ENCODE data around the gene GADD45B. TPM values are rescaled to one million over a fixed set of nuclear protein-coding genes. Genes with fewer than 3 reads are reported as not detected.
"Not testable (repeated sequence)": the region's sequence is repeated elsewhere in the genome, so short reads cannot be mapped to it uniquely, and the experiment has no call there.

GADD45B gene
- total RNA-seq, 1 donor: 110 TPM

DNA sequence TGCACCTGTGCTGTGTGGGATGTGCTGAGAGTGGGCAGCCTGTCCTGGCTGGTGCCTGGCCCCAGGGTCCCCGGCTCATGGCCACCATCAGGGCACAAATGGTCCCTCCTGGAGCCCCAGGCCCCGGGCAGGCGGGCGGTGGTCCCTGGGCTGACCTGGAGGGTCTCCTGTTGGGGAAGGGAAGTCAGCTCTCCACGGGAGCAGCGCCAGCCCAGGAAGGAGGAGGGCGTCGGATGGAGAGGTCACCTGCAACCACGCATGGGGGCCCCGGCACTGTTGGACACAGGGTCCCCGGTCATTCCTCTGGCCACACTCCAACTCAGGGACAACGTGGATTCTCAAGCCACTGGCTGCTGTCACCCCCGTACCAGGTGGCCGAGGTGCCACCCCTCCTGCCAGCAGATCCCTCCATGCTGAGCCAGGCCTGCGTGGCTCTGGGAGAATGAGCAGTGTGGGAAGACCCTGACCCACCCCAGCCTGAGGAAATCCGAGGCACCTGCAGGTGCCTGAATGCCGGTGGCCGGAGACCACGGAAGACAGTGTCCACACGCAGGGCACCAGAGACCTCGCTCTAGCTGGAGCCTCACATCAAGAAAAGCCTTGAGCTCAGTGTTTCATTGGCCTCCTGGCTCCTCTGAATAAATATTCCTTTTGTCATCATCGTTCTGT, 32.7 kb upstream of the GADD45B start:
- DNase-seq (ENCODE audit: low read depth in 2 of 3, low spot score in 2 of 3): no peak

DNA sequence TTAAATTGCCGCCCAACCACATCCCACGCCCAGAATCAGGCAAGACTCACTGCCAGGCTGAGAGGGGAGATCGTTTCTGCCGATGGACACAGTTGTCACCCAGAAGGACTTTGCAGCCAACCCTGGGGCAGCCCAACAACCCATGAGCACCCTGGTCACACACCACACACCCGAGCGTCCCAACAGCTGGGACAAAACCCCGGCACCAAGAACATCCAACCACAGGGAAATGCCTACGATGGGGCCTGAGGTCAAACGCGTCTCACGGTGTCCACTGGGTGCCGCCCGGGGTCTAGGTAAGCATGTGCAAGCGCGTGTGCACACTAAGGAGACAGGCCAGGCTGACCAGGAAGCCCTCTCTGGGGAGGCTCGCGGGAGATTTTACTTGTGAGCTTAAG, 32.1 kb upstream of the GADD45B start:
- no peak for DNase-seq (ENCODE audit: low read depth in 2 of 3, low spot score in 2 of 3)

DNA sequence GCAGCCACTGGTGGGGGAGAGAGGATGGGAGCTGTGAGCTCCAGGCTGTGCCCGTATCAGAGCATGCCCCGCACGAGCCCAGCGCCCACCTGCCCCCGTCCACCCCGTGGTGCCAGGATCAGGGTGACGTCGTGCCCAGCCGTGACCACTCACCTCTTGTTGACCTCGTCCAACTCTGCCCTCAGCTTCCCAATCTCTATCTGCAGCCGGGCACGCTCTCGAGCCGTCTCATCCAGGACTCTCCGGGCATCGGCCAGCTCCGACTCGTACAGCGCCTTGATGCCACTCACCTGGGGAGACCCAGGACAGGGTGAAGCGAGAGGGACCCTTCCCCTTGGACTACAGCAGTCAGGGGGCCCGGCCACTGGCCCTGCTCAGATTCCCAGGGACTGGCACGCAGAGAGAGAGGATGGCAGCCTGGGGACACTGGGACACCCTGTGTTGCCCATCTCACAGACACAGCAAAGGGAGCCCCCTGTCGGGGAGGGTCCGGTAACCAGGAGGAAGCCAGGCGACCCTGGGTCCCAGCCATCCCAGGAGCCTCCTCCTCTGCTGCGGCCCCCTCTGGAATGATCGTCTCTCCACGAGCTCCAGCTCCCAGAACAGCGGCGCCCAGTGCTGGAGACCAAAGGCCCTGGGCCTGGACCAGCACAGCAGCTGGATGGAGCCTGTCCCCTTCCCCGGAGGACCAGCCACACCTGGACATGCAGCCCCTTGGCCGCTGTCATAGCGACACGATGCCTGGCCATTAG, 31.5 kb upstream of the GADD45B start:
- DNase-seq (ENCODE audit: low read depth in 2 of 3, low spot score in 2 of 3): no peak

DNA sequence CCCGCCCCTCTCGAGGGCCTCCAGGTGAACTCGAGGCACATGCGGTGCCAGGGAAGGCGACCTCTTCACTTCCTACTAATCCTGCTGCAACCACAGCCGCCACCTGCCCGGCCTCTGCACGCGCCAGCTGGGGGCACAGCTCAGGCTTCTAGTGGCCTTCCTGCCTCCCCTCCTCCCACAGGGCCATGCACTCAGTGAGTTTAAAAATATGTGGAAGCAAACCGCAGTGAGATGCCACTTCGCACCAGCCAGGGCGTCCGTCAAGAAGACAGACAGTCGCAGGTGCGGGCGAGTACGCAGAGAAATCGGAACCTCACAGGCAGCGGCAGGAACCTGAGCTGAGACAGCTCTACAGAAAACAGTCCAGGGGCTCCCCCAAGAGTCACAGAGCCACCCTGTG, 29.5 kb upstream of the GADD45B start:
- DNase-seq (ENCODE audit: low read depth in 2 of 3, low spot score in 2 of 3): peak in 2 of 3 donors; percentile 83 to 91

DNA sequence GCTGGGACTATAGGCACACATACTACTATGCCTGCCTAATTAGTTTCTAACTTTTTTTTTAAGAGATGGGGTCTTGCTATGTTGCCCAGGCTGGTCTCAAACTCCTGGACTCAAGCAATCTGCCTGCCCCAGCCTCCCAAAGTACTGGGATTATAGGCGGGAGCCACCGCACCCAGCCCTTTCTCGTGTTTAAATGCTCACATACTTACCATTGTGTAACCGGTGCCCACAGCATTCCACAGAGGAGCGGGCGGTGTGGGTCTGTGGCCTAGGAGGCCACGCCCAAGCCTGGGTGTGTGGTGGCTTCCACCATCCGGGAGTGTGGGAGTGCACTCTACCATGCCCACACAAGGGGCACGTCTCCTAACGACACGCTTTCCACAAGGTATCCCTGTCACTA, 26.9 kb upstream of the GADD45B start:
- no peak for DNase-seq (ENCODE audit: low read depth in 2 of 3, low spot score in 2 of 3)

DNA sequence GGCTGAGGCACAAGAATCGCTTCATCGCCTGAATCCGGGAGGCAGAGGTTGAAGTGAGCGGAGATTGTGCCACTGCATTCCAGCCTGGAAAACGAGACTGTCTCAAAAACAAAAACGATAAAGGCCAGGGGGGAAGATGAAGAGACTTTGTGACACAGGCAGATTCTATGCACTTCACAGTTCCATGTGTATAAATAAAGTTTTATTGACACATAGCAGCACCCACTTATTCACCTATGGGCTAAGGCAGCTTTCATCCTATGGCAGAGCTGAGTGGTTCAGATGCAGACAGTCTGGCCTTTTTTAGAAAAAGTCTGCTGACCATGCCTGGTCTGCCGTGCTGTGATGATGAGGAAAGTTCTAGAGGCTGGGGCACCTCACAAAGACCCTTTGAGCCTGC, 24.8 kb upstream of the GADD45B start:
- DNase-seq (ENCODE audit: low read depth in 2 of 3, low spot score in 2 of 3): no peak

DNA sequence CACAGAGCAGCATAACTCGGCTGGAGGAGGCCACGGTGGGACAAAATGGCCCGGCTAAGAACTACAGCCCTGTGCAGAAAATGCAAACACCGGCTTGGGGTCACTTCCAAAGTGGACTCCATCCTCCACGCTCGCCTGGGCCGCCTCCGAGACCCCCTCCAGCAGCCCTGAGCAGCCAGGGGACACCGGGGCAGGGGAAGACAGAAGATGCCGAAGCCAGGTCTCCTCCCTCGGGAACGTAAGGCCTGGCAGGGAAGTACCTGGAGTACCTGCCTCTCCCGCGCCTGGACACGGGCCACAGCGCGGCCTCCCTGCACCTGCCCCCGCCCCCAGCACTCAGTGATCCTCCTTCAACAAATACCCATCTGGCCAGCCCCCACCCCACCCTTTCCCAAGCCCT, 24.2 kb upstream of the GADD45B start:
- DNase-seq (ENCODE audit: low read depth in 2 of 3, low spot score in 2 of 3): no peak

DNA sequence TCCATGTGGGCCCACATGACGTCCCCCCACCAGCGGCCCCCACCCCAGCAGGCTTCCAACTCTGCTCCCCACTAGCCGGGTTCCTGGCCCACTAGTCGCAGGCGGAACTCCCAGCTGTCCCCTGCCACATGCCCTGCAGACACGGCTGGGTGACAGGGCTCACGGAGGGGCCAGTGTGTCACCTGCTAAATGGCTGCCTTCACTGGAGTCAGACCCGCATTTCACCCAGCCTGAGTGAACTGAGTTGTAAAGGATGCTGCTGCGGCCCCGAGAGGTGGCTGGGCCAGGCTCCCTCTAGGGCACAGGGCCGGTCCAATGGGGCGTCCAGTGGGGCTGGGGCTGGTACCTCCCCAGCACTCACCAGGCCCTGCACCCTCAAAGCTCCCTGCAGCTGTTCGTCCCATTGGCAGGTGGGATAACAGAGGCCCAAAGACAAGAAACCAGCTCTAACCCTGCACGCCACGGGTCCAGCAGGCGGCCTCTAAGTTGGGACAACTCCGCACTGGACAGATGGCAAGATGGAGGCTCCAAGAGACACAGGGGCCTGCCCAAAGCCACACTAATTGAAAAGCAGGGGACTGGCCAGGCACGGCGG, 22.4 kb upstream of the GADD45B start:
- DNase-seq (ENCODE audit: low read depth in 2 of 3, low spot score in 2 of 3): no peak

DNA sequence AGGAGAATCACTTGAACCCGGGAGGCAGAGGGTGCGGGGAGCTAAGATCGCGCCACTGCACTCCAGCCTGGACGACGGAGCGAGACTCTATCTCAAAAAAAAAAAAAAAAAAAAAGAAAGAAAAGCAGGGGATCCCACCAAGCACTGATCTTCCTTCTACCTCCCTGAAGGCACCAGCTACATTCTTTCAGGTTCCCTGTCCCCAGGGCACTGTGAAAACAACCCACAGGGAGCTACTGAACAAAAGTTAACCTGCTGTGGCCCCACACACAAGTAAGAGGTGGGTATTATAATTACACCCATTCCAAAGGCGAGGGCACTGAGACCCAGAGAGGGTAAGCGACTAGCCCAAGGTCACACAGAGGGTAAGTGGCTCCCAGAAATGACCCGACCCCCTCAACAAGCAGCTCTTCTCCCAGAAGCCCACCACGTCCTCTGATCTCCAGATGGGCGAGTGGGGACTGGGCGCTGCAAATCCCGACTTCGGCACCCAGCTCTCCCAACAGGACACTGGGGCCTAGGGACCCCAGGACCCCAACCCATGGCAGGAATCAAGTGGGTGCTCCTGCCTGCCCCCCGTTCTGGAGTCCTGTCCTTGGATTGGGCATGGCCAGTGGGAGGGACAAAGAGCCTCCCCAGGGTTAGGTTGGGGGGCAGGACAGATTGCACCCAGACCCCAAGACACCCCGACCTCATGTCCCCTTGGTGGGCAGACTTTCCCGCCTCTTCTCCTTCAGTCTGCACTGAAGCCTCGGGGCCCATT, 21.5 kb upstream of the GADD45B start:
- DNase-seq (ENCODE audit: low read depth in 2 of 3, low spot score in 2 of 3): no peak

DNA sequence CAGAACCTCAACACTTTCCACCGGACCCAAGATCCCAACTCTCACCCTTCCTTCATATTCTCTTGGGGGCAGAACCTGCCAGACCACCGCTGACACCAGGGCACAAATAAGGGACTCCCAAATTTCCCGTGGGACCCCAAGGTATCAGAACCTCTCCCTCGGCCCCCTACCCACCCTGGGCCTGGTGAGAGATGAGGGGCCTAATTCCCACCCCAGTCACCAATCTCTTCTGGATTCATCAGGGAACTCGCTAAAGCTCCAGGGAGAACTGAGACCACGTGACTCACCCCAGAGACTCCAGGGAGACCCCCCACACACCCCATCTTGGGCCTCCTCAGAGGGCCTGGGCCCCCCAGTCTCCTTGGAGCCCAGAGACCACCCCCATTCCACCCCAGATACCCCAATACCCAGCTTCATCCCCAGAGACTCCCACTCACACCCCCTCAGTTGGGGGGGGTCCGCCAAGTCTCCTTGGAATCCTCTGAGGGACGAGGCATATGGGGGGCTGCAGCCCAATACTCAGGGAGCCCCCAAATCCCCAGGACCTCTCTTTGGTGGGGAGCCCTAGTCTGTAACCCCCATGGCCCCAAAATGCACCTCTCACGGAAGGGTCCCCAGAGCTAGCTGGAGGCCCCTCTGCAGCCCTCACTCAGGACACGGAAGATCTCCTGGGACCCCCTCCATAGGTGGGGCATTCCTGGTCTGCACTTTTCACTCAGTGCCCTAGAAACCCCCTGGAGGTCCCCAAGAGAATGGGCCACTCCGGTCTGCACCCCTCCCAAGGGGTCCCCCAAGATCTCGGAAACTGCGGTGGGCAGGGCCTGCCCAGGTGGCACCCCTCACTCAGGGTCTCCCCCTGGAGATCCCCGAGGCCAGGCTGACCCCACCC, 20.7 kb upstream of the GADD45B start:
- DNase-seq (ENCODE audit: low read depth in 2 of 3, low spot score in 2 of 3): no peak

DNA sequence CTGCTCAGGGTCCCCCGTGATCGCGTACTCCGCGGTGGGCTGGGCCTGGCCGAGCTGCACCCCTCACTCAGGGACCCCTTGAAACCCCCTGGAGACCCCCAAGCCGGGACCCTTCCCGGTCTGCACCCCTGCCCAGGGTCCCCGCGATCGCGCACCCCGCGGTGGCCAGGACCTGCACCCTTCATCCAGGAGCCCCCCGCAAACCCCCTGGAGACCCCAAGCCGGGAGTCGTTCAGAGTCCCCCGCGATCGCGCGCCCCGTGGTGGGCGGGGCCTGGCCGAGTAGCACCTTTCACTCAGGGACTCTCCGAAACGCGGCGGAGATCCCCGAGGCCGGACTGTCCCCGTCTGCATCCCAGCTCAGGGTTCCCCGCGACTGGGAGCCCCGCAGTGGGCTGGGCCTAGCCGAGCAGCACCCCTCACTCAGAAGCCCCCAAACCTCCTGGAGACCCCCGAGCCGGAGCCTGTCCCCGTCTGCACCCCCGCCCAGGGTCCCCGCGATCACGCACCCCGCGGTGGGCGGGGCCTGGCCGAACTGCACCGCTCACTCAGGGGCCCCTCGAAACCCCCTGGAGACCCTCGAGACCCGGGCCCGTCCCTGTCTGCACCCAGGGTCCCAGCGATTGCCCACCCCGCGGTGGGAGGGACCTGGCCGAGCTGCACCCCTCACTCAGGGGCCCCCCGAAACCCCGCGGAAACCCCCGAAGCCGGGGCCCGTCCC, 19.9 kb upstream of the GADD45B start:
- peak in 1 of 3 donors; percentile 17 for DNase-seq (ENCODE audit: low read depth in 2 of 3, low spot score in 2 of 3)

DNA sequence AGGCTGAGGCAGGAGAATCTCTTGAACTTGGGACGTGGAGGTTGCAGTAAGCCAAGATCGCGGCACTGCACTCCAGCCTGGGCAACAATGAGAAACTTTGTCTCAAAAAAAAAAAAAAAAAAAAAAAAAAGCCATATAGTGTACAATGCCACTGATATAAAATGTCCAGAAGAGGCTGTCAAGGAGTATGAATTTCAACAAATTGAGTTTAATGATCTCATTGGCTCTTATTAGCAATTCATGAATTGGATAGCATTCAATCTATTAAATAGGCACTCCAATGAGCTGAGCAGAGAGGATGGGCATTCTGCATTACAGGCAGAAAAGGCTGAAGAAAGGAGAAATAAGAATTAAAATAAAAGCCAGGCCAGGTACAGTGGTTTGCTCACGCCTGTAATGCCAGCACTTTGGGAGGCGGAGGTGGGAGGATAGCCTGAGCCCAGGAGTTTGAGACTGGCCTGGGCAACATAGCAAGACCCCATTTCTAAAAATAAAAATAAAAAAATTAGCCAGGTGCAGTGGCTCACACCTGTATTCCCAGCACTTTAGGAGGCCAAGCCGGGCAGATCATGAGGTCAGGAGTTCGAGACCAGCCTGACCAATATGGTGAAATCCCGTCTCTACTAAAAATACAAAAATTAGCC, 18.4 kb upstream of the GADD45B start:
- peak in 1 of 3 donors; percentile 15 for DNase-seq (ENCODE audit: low read depth in 2 of 3, low spot score in 2 of 3)

DNA sequence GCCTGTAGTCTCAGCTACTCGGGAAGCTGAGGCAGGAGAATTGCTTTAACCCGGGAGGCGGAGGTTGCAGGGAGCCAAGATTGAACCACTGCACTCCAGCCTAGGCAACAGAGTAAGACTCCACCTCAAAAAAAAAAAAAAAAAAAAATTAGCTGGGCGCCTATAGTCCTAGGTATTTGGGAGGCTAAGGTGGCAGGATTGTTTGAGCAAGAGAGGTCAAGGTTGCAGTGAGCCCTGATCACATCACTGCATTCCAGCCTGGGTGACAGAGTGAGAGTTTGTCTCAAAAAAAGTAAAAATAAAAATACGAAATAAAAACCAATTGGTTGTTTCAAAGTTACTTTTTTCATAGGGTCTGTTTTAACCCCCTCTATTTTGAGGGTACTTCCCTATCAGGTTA, 17.9 kb upstream of the GADD45B start:
- no peak for DNase-seq (ENCODE audit: low read depth in 2 of 3, low spot score in 2 of 3)

DNA sequence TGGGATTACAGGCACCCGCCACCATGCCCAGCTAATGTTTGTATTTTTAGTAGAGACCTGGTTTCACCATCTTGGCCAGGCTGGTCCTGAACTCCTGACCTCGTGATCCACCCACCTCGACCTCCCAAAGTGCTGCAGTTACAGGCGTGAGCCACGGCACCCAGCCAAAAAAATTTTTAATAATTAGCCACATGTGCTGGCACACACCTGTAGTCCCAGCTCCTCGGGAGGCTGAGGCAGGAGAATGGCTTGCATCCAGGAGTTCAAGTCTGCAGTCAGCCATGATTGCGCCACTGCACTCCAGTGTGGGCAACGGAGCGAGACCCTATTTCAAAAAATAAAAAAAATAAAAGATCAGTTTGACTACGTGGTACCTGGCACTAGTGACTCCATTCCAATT, 17.2 kb upstream of the GADD45B start:
- not testable (repeated sequence) for DNase-seq (ENCODE audit: low read depth in 2 of 3, low spot score in 2 of 3)

DNA sequence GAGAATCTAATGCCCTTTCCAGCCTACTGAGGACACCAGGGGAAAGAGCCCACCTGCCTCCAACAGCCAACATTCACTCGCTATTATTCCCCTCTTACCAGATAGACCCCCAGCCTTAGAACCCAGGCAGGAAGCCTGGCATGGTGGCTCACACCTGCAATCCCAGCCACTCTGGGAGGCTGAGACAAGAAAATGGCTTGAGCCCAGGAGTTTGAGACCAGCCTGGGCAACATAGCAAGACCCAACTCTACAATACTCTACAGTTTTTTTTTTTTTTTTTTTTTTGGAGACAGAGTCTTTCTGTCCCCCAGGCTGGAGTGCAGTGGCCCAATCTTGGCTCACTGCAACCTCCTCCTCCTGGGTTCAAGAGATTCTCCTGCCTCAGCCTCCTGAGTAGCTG, 15.7 kb upstream of the GADD45B start:
- DNase-seq (ENCODE audit: low read depth in 2 of 3, low spot score in 2 of 3): no peak

DNA sequence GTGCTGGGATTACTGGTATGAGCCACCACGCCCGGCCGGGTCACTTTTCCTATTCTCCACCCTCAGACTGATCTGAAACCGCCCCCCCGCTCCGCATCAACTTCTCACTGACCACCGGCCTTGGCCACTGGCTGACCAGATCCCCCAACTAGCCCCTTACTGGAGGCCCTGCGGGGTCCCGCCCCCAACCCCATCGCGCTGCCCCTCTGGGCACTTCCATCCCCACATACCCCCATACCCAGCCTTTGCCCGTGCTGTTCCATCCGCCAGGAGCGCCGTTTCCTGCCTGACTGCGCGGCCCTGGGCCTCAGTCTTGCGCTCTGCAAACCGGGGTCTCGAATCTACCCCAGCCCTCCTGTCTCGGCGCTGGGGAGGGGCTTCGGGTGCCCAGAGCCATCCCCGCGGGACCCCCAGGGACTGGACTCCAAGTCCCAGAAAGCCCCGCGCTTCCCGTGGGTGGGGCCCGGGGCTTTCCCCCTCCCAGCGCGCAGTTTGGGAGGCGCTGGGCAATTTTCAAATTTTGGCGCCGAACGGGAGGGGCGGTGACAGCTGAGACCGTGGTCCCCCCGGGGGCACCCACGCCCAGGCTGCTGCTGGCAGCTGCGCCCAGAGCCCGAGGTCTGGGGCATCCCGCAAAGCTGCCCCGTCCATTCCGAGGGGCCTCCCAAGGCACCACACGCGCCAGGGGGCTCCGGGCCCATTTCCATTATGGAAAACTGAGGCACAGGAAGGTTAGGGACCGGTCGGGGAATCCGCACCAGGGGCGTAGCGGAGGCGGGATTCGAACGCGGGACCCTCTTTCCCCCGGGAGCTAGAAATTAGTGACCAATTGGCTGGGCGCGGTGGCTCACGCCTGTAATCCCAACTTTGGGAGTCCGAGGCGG, 13.9 kb upstream of the GADD45B start:
- DNase-seq (ENCODE audit: low read depth in 2 of 3, low spot score in 2 of 3): peak in 1 of 3 donors; percentile 35

DNA sequence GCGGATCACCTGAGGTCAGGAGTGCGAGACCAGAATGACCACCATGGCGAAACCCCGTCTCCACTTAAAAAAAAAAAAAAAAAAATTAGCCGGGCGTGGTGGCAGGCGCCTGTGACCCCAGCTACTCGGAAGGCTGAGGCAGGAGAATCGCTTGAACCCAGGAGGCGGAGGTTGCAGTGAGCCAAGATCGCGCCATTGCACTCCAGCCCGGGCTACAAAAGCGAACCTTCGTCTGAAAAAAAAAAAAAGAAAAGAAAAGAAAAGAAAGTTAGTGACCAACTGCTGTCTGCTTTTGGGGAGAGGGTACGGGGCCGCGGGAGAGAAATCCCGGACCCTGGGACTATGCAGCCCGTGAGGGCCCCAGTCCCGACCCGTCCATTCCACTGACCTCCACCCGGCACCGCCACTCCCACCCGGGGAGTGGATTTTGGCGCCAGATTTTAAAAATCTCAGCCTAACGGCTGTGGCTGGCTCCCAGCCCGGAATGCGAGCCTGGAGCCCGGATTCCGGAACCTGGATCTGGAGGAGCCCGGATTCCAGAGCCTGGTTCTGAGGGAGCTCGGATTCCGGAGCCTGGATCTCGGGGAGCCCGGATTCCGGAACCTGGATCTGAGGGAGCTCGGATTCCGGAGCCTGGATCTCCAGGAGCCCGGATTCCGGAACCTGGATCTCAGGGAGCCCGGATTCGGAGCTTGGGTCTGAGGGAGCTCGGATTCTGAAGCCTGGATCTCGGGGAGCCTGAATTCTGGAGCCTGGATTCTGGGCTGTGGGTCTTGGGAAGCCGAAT, 13.1 kb upstream of the GADD45B start:
- DNase-seq (ENCODE audit: low read depth in 2 of 3, low spot score in 2 of 3): no peak
